Peyer's patch (tissue), 4 donors: ENCODE measurements around the gene GALNT17. TPM values are rescaled to one million over a fixed set of nuclear protein-coding genes. Genes with fewer than 3 reads are reported as not detected.
"Not testable (repeated sequence)": the region's sequence is repeated elsewhere in the genome, so short reads cannot be mapped to it uniquely, and the experiment has no call there.

ENCODE experiments used
- DNase-seq, 3 donors: peaks; one replicate each; pipeline ENCODE4 v3.0.0-alpha.2; 2017 to 2019
- H3K27ac ChIP-seq, 4 donors: fragments of 200-600 bp; sonication (generic); one replicate each; pipeline ENCODE4 v1.5.1; 2016 to 2019
- H3K27me3 ChIP-seq, 2 donors: fragments of 200-600 bp; sonication (generic); one replicate each; pipeline ENCODE4 v1.5.1; 2019
- H3K36me3 ChIP-seq, 3 donors: fragments of 200-600 bp; sonication (generic); one replicate each; pipeline ENCODE4 v1.5.1; 2016 to 2019
- H3K4me1 ChIP-seq, 4 donors: fragments of 200-600 bp; sonication (generic); one replicate each; pipeline ENCODE4 v1.5.1; 2016 to 2019
- H3K4me3 ChIP-seq, 4 donors: fragments of 200-600 bp; sonication (generic); 1 replicate in 3 of 4; 2 replicates in 1 of 4; pipeline ENCODE4 v1.5.1; 2016 to 2019; ENCODE audit warnings: mild to moderate bottlenecking in 1 of 4
- H3K9me3 ChIP-seq, 4 donors: fragments of 200-600 bp; sonication (generic); one replicate each; pipeline ENCODE4 v1.5.1; 2016 to 2019; ENCODE audit warnings: mild to moderate bottlenecking in 1 of 4
- POLR2A ChIP-seq, 2 donors: fragments of 450-650 bp; IDR thresholded peaks; one replicate each; pipeline ENCODE4 v1.5.1; 2017; ENCODE audit warnings: antibody characterized with exemption in 2 of 2, mild to moderate bottlenecking in 2 of 2, moderate library complexity in 2 of 2
- total RNA-seq, 4 donors: library from RNA; depleted of rRNA; stranded (reverse); fragments of >200 nt; gene quantifications; one replicate each; pipeline ENCODE4 v1.1.0, GENCODE V29; 2016
- TF ChIP-seq, protein P1 (sequence below), 6 experiments: fragments of 450-650 bp in 4 of 6; fragments of 200-600 bp in 2 of 6; sonication (generic) in 1 of 6; IDR thresholded peaks; one replicate each; pipeline ENCODE4 v1.5.1; 2017 to 2019; ENCODE audit warnings: antibody characterized with exemption in 6 of 6, mild to moderate bottlenecking in 3 of 6, moderate library complexity in 1 of 6

GALNT17 gene
- total RNA-seq, 4 donors from 2014 or later = 0.88 to 17.3 (median 2.3) TPM

DNA sequence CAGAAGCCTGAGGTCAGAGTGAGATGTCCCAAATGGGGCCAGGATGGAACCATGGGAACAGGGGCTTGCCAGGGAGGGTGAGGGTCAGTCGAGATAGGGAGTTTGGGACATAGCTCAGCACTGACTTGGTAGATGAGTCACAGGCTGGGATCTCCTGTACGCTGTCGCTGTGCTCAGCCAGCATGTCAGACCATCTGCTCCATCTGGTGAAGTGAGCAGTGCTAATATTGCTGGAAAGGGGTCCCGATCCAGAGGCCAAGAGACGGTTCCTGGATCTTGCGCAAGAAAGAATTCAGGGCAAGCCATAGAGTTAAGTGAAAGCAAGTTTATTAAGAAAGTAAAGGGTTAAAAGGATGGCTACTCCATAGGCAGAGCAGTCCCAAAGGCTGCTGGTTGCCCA is 505.6 kb downstream of the GALNT17 start:
- Histone ChIP-seq H3K4me1 (no peaks in the 10 kb centered on the region), H3K9me3 (no peaks in the 10 kb centered on the region), H3K27ac (no peak overlapping the region), H3K36me3 (no peaks in the 10 kb centered on the region), H3K4me3 (no peak overlapping the region), H3K27me3 (no peaks in the 10 kb centered on the region)
- TF ChIP-seq POLR2A (IDR thresholded peaks at IDR 0.05) = no peak
- TF ChIP-seq, protein P1, sequence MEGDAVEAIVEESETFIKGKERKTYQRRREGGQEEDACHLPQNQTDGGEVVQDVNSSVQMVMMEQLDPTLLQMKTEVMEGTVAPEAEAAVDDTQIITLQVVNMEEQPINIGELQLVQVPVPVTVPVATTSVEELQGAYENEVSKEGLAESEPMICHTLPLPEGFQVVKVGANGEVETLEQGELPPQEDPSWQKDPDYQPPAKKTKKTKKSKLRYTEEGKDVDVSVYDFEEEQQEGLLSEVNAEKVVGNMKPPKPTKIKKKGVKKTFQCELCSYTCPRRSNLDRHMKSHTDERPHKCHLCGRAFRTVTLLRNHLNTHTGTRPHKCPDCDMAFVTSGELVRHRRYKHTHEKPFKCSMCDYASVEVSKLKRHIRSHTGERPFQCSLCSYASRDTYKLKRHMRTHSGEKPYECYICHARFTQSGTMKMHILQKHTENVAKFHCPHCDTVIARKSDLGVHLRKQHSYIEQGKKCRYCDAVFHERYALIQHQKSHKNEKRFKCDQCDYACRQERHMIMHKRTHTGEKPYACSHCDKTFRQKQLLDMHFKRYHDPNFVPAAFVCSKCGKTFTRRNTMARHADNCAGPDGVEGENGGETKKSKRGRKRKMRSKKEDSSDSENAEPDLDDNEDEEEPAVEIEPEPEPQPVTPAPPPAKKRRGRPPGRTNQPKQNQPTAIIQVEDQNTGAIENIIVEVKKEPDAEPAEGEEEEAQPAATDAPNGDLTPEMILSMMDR (IDR thresholded peaks at IDR 0.05) = no peak
- DNase-seq = no peak

DNA sequence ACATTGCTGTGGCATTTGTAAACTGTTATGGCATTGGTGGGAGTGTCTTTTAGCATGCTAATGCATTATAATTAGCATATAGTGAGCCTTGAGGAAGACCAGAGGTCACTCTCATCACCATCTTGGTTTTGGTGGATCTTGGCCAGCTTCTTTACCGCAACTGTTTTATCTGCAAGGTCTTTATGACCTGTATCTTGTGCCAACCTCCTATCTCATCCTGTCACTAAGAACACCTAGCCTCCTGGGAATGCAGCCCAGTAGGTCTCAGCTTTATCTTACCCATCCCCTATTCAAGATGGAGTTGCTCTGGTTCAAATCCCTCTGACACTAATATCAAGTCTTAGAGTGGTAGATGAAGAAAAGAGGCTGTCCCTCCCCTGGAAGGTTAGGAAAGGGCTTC is 506.2 kb downstream of the GALNT17 start:
- Histone ChIP-seq H3K4me3 (no peak overlapping the region), H3K27me3 (no peaks in the 10 kb centered on the region), H3K9me3 (no peaks in the 10 kb centered on the region), H3K4me1 (no peaks in the 10 kb centered on the region), H3K27ac (no peak overlapping the region), H3K36me3 (no peaks in the 10 kb centered on the region)
- DNase-seq = no peak
- TF ChIP-seq, protein P1 (IDR thresholded peaks at IDR 0.05) = no peak
- no peak for TF ChIP-seq POLR2A (IDR thresholded peaks at IDR 0.05)

DNA sequence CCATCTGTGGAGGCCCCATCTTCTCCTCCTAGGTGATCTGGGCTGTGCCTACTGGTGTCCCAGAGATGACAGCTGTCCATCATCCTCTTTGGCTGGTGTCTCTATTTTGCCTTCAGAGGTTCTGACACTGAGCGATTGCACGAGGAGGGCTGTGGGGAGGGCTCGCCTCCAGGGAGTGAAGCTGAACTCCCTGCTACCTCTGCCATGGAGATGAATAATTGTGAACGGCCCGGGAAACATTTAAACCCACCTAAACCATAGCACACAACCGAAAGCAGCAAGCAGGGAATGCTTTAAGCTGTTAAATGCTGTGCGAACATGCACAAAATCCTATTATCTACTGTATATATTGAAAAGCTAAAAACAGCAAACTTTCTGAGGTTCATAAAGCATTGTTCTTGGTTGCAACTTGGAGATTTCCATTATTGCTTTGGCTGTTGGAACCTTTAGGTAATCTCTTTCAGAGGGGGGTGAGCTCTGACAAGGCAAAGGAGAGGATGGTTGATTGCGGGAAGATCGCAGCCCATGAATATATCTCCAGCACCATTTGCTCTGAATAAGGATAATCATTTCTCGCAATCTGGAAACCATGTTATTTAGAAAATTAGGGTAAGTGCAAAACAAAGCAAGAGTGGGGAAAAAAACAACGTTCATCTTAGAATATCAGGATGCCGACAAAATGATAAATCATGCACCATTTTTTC is 507.6 kb downstream of the GALNT17 start:
- H3K9me3 ChIP-seq = no peaks in the 10 kb centered on the region
- no peak overlapping the region for H3K27ac ChIP-seq
- H3K27me3 ChIP-seq = no peaks in the 10 kb centered on the region
- no peaks in the 10 kb centered on the region for H3K4me1 ChIP-seq
- DNase-seq = no peak
- no peaks in the 10 kb centered on the region for H3K36me3 ChIP-seq
- TF ChIP-seq, protein P1 (IDR thresholded peaks at IDR 0.05) = no peak
- TF ChIP-seq POLR2A (IDR thresholded peaks at IDR 0.05) = no peak
- H3K4me3 ChIP-seq = no peak overlapping the region

DNA sequence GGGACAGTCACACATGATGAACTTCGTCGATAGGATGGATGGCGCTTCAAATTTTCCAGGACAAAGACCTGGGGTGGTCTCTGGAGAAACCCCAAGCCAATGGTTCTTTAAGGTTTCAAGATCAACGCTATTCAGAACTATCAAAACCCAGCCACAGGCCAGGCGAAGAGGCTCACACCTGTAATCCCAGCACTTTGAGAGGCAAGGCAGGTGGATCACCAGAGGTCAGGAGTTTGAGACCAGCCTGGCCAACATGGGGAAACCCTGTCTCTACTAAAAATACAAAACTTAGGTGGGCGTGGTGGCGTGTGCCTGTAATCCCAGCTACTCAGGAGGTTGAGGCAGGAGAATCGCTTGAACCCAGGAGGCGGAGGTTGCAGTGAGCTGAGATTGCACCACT is 511.1 kb downstream of the GALNT17 start:
- H3K27me3 ChIP-seq, H3K27ac ChIP-seq, H3K4me1 ChIP-seq, DNase-seq, H3K4me3 ChIP-seq, H3K9me3 ChIP-seq, H3K36me3 ChIP-seq: not testable (repeated sequence)

DNA sequence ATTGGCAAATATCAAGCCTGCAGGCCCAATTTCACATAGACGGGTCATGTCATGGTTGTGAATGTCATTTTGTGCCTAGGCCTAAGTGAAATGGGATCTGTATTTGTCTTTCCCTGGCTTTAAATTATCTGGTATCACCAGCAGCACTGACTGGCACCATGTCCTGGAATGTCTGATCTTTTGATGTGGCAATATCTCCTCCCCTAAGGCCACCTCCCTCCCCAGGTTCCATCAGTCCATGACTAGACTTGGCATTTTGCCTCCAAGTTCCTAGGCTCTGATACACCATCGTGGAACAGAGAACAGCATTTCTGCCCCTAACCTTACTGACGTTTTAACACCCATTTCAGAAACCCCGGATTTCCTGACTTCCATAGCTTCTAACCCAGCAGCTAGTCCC is 513.9 kb downstream of the GALNT17 start:
- TF ChIP-seq POLR2A (IDR thresholded peaks at IDR 0.05) = no peak
- TF ChIP-seq, protein P1 (IDR thresholded peaks at IDR 0.05) = no peak
- Histone ChIP-seq H3K4me3 (no peak overlapping the region), H3K36me3 (no peaks in the 10 kb centered on the region), H3K4me1 (no peaks in the 10 kb centered on the region), H3K9me3 (peaks cover 0 to 4% (median 0%) of the 10 kb centered on the region in 4 donors), H3K27me3 (no peaks in the 10 kb centered on the region), H3K27ac (no peak overlapping the region)
- no peak for DNase-seq

DNA sequence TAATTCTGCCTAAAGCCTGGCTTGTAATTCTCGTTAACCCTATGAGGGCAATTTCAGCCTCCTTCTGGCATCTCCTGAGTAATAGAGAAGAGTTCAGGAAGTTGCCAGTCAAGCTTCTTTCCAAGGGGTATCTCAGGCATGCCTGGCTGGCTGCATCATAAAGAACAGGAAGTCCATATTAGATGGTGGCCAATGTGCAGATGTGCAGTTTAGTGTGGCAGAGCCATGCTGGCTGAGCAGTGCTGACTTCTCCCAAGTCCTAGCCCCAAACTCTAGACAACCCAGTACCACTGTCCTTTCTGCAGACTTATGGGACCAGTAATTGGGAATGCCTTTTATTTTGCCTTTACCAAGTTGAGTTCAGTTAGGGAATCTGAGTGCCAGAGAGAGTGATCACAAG is 517.9 kb downstream of the GALNT17 start:
- Histone ChIP-seq H3K36me3 (no peaks in the 10 kb centered on the region), H3K4me1 (no peaks in the 10 kb centered on the region), H3K9me3 (peaks cover 0 to 4% (median 0%) of the 10 kb centered on the region in 4 donors), H3K27ac (no peak overlapping the region), H3K4me3 (no peak overlapping the region), H3K27me3 (no peaks in the 10 kb centered on the region)
- TF ChIP-seq, protein P1 (IDR thresholded peaks at IDR 0.05) = no peak
- TF ChIP-seq POLR2A (IDR thresholded peaks at IDR 0.05) = no peak
- no peak for DNase-seq
